ENCODE measurements around the gene PCMT1.

Gene PCMT1

GRCh38 chr6:149859368-149859767 lies 109.8 kb downstream of the PCMT1 start:
- Histone ChIP-seq H3K36me3 (ENCODE audit: control insufficient read depth, insufficient read depth, low read length) (no peaks in the 10 kb centered on the region), H3K9me3 (ENCODE audit: control insufficient read depth, low read length) (no peaks in the 10 kb centered on the region), H3K27me3 (replicated peaks; ENCODE audit: control insufficient read depth, insufficient read depth, low read length, poor library complexity, severe bottlenecking) (no peaks in the 10 kb centered on the region), H3K4me1 (ENCODE audit: control insufficient read depth, insufficient read depth, low read length, poor library complexity, severe bottlenecking) (peaks cover 6% of the 10 kb centered on the region), H3K27ac (ENCODE audit: insufficient read depth, low read length, poor library complexity, severe bottlenecking) (no peak overlapping the region), H3K4me3 (ENCODE audit: insufficient read depth, low read depth, low read length, poor library complexity, severe bottlenecking) (no peak overlapping the region)
- DNase-seq, result no peak

- H3K27me3 ChIP-seq (replicated peaks; ENCODE audit: control insufficient read depth, insufficient read depth, low read length, poor library complexity, severe bottlenecking), result no peaks in the 10 kb centered on the region
- H3K27ac ChIP-seq (ENCODE audit: insufficient read depth, low read length, poor library complexity, severe bottlenecking), result no peak overlapping the region
- no peaks in the 10 kb centered on the region for H3K36me3 ChIP-seq (ENCODE audit: control insufficient read depth, insufficient read depth, low read length)
- H3K4me3 ChIP-seq (ENCODE audit: insufficient read depth, low read depth, low read length, poor library complexity, severe bottlenecking), result no peak overlapping the region
- no peaks in the 10 kb centered on the region for H3K9me3 ChIP-seq (ENCODE audit: control insufficient read depth, low read length)
- peaks cover 9% of the 10 kb centered on the region for H3K4me1 ChIP-seq (ENCODE audit: control insufficient read depth, insufficient read depth, low read length, poor library complexity, severe bottlenecking)
- no peak for DNase-seq
Measured at GRCh38 chr6:149859938-149860337, 110.4 kb downstream of the PCMT1 start.

- DNase-seq, result no peak
- H3K4me3 ChIP-seq (ENCODE audit: insufficient read depth, low read depth, low read length, poor library complexity, severe bottlenecking), result no peak overlapping the region
- no peaks in the 10 kb centered on the region for H3K27me3 ChIP-seq (replicated peaks; ENCODE audit: control insufficient read depth, insufficient read depth, low read length, poor library complexity, severe bottlenecking)
- H3K4me1 ChIP-seq (ENCODE audit: control insufficient read depth, insufficient read depth, low read length, poor library complexity, severe bottlenecking), result peaks cover 9% of the 10 kb centered on the region
- no peaks in the 10 kb centered on the region for H3K36me3 ChIP-seq (ENCODE audit: control insufficient read depth, insufficient read depth, low read length)
- H3K9me3 ChIP-seq (ENCODE audit: control insufficient read depth, low read length), result no peaks in the 10 kb centered on the region
- no peak overlapping the region for H3K27ac ChIP-seq (ENCODE audit: insufficient read depth, low read length, poor library complexity, severe bottlenecking)
Measured at GRCh38 chr6:149860513-149860833, 110.9 kb downstream of the PCMT1 start.
